ENCODE results near the gene SHC2.
"Not testable (repeated sequence)": the region's sequence is repeated elsewhere in the genome, so short reads cannot be mapped to it uniquely, and the experiment has no call there.

SHC2 gene

DNA sequence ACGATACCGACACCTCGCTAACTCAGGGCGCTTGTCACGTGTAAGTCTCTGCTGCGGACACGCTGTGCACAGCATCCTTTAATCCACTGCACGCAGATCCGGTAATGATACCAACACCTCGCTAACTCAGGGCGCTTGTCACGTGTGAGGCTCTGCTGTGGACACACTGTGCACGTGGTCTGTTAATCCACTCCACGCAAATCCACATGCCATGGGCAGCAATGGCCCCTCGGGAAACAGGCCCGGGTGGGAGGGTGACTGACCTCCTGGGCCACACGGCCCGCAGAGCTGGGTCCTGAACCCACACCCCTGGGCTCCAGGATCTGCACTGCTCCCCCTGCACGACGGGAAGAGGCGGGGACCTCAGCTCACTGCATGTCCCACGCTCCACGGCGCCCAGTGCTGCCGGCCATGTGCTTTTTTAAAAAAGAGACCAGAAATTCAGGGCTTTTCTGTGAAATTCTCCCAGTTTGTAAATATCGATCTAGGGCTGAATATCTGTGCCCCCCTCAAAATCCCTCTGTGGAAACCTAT, 16.1 kb downstream of the SHC2 start:
- no peak for DNase-seq (ENCODE audit: low spot score)

DNA sequence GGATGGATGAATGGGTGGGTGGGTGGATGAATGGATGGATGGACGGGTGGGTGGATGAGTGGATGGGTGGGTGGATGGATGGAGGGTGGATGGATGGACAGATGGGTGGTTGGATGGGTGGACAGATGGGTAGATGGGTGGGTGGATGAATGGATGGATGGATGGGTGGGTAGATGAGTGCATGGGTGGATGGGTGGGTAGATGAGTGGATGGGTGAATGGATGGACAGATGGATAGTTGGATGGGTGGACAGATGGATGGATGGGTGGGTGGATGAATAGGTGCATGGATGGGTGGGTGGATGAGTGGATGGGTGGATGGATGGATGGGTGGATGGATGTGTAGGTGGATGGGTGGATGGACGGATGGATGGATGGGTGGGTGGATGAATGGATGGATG, 17.8 kb downstream of the SHC2 start:
- no peak for DNase-seq (ENCODE audit: low spot score)

DNA sequence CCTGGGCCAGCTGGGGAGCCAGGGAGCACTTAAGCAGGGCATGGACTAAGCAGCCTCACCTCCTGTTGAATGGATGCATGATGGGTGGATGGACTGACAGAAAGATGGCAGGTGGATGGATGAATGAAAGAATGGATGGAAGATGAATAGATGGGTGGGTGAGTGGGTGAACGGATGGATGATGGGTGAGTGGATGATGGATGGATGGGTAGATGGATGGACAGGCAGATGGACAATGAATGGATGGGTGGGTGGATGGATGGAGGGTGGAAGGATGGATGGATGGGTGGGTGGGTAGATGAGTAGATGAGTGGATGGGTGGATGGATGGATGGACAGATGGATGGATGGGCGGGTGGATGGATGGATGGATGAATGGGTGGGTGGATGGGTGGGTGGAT, 18.7 kb downstream of the SHC2 start:
- no peak for DNase-seq (ENCODE audit: low spot score)

DNA sequence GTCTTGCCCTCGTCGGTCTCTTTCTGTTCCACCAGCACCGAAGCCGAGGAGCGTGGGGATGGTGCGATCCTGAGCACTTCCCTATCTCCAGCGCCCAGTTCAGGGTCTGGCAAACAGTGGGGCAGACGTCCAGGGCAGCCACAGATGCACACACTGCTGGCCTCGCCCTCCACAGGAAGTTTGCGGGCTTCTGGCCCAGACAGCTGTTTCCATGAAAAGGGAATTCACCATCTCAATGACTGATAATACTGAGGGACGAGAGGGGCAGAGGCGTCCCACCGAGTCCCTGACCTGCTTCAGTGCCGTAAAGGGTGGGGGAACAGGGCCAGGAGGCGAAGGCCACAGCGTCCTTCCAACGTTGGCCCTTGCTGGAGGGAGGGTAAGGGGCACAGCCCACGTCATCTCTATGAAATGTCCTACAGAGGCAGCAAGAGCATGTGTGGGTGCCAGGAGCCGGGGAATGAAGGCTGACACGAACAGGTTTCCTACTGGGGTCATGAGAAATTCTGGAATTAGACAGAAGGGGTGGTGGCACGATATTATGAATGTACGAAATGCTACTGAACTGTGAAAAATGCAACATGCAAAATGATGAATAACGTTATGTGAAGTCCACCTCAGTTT, 19.5 kb downstream of the SHC2 start:
- no peak for DNase-seq (ENCODE audit: low spot score)

DNA sequence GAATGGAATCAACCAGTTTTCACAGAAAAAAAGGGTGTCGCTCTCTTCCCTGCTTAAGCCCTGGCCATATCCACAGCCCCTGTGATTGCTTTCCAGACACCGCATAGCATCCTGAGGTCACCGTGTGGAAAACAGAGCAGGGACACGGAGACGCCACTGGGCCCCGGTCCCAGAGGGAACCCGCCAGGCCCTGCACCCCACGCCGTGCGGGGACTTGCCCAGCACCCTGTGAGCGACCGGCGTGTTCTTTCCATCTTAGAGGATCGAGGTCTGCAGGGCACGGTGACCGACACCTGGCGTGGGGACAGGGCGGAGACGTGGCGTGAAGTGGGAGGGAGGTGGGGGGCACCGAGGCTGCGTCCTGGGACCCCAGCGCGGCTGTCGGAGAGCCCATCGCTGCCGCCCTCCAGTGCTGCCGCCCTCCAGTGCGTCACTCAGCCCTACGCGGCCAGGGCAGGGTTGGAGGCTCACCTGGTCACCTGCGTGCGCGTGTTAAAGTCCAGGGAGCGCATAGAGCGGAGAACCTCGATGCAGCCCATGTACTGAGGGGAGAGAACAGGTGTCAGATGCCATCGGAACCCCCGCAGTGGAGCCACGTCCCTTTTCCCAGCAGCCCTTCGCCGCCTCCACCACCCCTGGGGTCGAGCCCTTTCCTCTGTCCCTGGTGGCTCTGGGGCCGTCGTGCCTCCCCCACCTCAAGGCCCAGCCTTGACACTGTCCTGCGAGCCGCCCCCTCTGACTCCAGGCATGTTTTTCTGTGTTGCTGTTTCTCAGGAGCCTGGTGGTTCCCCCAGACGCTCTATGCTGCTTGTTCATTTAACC, 20.2 kb downstream of the SHC2 start:
- DNase-seq (ENCODE audit: low spot score) = no peak

DNA sequence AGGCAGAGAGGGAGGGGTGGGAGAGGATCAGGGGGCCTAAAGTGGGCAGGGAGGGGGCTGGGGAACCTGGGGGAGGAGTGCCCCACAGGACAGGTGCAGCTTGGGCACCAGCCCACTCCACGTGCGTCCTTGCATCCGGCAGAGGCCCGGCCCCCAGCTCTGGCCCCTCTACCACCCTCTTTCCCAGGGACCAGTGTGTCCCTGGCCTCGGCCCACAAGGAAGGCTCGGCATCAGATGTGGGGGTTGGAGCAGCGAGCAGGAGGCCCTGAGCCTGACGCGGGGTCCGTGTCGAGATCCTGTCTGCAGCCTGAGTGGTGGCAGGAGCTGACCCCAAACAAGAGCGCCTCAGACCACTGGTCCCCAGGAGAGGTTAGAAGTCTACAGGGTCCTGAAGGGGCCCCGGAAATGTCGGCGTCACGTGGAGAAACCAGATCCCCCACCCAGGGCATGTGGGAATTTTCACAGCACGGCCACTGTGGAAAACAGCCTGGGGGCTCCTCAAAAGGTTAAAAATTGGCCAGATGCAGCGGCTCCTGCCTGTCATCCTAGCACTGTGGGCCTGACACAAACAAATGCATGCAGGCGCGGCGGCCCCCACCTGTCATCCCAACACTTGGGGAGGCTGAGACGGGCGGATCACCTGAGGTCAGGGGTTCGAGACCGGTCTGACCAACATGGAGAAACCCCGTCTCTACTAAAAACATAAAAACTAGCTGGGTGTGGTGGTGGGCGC, 21.5 kb downstream of the SHC2 start:
- DNase-seq (ENCODE audit: low spot score) = no peak

DNA sequence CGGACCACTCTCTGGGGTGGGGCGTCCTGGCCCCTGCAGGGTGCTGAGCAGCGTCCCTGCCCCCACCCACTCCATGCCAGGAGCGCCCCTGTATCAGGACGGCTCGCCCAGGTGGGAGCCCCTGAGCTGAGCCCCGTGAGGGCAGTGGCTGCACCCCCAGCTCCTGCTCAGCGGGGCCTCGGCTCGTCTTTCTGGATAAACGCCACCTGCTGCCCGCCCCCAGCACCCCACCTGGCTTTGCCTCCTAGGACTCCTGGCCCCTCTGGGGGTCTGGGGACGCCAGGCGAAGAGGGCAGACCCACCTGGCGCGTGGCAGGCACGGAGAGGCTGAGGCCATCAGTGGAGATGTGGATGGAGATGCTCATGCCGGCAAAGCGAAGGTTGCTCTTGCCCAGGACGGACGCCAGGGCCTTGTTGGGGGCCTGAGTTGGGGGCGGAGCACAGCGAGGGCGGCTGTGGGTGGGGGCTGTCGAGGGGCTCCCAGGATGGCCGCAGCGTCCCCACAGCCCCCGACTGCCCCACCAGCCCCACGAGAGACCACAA, 22.3 kb downstream of the SHC2 start:
- no peak for DNase-seq (ENCODE audit: low spot score)

DNA sequence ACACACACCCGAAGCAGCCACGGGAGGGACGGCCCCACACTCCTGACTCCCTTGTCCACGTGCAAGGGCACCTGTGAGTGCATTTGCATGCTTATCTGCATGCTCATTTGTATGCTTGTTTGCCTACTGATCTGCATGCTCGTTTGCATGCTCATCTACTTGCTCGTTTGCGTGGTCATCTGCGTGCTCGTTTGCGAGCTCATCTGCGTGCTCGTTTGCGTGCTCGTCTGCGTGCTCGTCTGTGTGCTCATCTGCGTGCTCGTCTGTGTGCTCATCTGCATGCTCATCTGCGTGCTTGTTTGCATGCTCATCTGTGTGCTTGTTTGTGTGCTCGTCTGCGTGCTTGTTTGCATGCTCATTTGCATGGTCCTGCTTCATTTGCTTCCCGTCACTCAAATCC, 23.8 kb downstream of the SHC2 start:
- DNase-seq (ENCODE audit: low spot score) = no peak

DNA sequence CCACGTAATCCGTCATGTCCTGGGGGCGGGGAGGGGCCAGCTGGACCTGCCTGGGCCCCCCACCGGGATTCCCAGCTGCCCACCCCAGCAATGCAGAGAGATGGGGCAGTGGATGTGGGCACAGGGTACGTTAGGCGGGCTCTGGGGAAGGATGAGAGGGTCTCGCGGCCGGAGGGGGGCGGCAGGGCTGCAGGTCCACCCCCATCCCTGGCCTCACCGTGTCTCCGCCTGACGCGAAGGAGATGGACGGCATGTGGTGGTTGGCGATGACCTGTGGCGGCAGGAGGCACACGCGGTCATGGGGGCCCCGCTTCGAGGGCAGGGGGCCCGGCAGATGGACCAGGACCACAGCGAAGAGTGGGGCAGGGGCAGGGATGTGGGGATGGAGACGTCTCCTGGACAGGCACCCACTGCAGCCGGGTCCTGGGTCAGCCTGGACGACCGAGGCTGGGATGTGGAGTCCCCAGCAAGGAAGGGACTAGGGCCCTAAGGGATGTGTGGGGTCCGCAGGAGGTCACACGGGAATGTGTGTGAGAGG, 24.4 kb downstream of the SHC2 start:
- DNase-seq (ENCODE audit: low spot score) = no peak

DNA sequence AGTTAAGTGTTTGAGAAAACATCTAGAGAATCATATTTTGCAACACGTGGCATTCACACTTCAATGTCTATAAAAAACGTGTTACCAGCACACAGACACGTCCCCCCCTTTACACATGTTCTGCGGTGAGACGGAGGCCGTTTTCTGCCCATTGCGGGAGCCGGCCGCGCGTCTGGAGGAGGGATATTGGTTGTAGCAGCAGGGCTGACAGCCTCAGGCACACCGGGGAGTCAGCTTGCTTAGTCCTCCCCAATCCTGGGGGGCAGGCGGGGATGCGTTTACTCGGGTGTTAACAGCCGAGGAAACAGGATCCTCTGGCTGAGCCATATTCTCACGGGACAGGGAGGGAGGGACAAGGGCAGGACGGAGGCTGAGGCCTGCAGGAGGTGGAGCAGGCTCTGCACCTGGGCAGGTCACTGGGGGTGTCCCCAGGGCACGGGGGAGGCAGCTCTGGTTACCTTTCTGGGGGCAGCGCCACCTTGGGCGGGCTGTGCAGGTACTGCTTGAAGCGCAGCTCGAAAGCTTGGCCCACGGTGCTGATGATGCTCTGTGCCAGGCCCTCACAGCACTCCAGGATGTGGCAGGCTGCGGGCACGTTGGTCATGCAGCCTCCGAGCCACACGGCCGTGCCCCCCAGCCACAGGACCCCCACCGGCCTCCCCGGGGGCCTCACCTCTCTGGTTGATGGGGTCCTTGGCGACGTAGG, 25.0 kb downstream of the SHC2 start:
- DNase-seq (ENCODE audit: low spot score) = no peak

DNA sequence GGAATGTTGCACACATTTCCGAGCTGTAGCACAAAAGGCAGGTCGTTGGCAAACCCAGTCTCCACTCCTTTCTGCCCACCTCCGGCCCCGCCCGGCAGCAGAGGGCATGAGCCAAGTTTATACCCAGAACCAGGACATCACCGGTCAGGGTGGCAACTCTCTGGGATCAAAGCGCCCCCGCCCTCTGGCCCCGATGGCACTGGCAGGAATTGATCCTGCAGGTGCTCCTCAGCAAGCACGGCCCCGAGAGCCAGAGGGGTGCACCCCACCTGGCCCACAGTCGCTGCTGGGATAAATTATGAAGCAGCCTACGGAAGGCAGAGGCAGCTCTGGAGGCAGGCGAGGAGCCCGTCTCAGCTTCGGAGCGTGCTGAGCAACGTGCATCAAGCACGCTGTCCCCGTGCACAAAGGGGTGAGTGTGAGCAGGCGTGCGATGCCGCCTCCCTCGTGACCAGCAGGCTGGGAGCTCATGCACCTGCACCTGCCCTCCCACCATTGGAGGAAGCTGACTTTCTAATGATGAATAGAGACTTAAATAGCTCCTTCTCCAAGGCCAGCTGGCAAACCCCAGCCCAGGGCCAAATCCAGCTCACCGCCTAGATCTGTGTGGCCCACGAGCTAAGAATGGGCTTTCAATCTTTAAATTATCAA, 25.7 kb downstream of the SHC2 start:
- DNase-seq (ENCODE audit: low spot score) = no peak

DNA sequence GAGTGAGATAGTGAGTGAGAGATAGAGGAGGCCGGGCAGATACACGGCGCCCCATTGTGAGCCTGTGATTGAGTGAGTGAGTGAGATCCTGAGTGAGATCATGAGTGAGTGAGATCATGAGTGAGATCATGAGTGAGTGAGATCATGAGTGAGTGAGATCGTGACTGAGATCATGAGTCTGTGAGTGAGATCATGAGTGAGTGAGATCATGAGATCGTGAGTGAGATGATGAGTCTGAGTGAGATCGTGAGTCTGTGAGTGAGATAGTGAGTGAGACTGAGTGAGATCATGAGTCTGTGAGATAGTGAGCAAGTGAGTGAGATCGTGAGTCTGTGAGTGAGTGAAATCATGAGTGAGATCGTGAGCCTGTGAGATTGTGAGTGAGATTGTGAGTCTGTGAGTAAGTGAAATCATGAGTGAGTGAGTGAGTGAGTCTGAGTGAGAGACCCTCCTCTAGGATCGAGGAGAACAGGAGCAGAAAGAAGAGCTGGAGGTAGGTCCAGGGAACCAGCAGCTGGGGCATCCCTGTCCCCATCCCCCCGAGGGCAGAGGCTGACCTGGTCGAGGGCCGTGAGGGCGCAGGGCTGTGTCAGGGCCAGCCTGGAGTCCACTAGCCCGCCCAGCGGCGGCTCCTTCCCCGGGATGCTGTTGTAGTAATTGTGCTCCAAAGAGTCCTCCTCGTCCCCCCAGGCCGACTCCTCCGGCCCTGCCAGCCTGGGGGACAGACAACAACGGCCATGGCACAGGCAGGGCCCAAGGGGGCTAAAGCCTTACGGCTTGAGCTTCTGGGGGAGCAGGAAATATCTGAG, 26.5 kb downstream of the SHC2 start:
- DNase-seq (ENCODE audit: low spot score) = no peak

DNA sequence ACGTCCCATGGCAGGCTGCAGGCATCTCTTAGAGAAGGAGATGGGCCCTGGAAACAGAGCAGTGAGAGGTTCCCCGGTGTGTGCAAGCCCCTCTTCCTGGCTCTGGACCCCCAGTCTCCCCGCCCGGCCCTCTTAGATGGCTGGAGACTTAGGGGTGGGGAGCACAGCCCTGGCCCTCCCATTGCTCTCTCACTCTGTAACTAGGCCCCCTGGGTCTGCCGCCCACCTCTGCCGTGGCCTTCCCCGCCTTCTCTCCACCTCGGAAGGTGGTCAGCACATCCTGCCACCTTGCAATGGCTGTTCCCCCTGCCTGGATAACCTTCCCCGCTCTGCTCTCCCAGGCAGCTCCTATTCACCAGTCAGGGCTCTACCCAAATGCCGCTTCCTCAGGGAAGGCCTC, 30.1 kb downstream of the SHC2 start:
- no peak for DNase-seq (ENCODE audit: low spot score)

DNA sequence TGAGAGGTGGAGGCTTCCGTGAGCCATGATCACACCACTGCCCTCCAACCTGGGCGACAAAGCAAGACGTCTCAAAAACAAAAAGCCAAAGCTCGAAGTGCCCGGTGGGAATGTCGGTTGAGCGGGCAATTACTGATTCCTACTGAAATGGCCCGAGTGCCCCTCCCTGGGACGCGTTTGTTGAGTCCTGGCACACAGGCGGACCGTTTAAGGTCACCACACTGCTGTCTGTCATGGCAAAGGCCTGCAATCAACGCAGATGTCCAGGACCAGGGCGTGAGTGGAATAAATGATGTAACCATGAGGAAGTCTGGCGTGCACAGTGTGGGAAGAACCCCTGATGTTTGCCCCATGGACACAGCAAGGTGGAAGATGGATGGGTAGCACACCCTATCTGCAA, 32.7 kb downstream of the SHC2 start:
- no peak for DNase-seq (ENCODE audit: low spot score)

DNA sequence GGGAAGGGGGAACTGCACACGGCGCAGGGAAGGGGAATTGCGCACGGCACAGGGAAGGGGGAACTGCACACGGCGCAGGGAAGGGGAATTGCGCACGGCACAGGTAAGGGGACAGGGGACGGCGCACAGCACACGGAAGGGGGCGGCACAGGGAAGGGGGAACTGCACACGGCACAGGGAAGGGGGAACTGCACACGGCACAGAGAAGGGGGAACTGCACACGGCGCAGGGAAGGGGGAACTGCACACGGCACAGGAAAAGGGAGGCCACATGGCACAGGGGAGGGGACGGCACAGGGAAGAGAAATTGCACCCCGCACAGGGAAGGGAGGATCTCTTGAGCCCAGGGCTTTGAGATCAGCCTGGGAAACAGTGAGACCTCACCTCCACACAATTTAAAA, 33.2 kb downstream of the SHC2 start:
- not testable (repeated sequence) for DNase-seq (ENCODE audit: low spot score)

DNA sequence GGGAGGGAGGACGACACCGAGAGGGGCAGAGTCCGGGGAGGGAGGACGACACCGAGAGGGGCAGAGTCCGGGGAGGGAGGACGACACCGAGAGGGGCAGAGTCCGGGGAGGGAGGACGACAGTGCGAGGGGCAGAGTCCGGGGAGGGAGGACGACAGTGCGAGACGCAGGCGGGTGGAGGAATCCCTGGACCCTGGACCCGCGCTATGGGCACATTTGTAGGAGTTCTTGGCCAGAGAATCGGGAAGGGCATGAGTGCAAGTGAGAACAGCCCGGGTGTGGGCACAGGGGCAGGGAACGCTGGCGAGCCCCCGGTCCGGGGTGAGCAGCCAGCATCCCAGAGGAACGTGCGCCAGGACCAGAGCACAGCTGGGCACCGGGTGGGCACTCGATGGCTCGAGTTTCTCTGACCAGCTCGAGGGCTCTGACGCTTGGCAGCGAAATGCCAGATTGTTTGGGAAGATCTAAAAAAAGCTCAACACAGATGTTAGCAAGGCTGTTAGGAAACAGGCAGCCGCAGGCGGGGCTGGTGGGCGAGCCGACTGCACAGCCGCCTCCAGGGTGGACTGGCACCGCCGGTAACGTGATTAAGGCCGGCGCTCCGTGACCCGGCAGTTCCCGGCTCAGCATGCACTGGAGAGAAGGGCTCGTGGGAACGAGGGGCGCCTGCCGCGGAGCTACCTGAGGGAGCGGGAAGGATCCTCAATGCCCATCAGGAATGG, 33.9 kb downstream of the SHC2 start:
- no peak for DNase-seq (ENCODE audit: low spot score)

DNA sequence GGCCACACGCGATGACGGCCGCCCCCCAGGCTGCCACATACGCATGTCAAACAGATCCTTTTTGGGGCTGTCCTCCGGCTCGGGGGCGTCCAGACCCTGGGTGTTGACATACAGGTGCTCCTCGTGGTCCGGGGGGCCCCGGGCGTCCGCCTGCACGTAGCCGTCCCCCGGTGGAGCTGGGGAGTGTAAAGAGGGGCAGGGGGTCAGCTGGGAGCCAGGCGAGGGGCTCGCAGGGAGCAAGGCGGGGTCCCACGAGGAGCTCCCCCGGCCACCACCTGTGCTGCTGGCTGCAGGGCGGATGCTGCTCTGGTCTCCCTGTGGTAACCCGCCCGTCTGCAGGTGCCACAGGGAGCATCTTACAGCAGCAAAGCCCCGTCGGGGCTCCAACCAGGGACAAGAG, 35.8 kb downstream of the SHC2 start:
- no peak for DNase-seq (ENCODE audit: low spot score)

DNA sequence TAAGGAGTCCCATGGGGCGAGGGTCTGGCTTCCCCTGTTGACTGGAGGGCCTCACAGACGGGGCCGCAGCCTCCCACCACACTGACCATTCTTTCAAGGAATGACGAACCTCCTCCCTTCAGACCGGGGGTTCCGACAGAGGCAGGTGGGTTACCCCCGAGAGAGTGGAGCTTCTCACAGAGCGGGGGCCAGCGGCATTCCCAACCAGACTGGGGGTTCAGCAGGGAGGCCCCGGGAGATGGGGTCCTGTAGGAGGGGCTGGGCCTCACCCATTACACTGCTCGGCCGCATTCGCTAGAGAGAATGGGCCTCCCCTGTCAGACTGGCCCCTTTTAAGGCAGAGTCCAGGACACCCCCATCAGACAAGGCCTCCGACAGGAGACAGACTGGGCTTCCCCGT, 36.3 kb downstream of the SHC2 start:
- no peak for DNase-seq (ENCODE audit: low spot score)

DNA sequence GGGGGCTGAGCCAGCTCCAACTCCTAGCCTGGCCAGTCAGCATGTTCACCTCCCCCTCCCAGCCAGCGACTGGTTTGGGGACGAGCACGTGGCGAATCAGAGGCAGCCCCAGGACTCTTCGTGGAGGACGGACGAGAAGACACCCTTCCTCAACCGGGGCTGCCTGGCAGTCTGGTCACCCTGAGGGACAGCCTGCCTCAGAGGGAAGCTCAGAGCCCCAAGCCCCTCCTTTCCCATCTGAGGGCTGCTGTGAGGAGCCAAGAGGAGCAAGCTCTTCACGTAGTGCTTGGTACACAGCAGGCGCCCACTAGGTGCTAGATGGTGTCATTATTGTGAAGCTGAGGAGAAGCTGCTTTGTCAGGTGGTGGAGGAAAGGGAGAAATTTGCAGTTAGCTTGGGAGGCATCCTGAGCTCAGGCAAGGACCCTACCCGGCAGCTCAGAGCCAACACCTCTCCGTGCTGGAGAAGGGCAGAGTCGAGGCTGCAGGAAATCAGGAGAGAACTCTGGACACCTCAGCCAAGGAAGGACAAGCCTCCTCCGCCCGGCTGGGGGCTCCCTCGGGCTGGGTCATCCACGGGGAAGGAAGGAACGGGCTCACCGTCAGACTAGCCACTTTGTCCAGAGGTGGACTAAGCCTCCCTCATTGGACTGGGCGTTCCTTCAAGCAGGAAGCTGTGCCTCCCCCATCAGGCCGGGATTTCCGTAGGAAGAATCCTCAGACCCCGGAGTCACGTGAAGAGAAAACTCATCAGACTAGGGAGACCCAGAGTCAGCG, 37.0 kb downstream of the SHC2 start:
- DNase-seq (ENCODE audit: low spot score) = no peak
